ENCODE data around the gene RBMS1.

- no peak for TF ChIP-seq STAT1 (IDR thresholded peaks at IDR 0.05; ENCODE audit: unreplicated experiment)
- no peak for TF ChIP-seq CTCF (conservative IDR thresholded peaks at IDR 0.05; ENCODE audit: low read depth in 2 of 2)
- TF ChIP-seq EZH2phosphoT487 (IDR thresholded peaks at IDR 0.05; ENCODE audit: unreplicated experiment) = no peak
- TF ChIP-seq EZH2 (IDR thresholded peaks at IDR 0.05; ENCODE audit: low read depth, unreplicated experiment) = no peak
Observed at GRCh38 chr2:160358046-160358445, 135.6 kb downstream of the RBMS1 start.

Data from GM23338 (cell line).